ENCODE results near the gene FAM13B.
A peak's percentile ranks its signal among the peaks of the same experiment; 100 is the strongest.
"Not testable (repeated sequence)": the region's sequence is repeated elsewhere in the genome, so short reads cannot be mapped to it uniquely, and the experiment has no call there.

Gene FAM13B

GRCh38 chr5:138011991-138012390 is 20.9 kb downstream of the FAM13B start:
- Histone ChIP-seq H3K9me3 (ENCODE audit: low read depth, low read length) (no peaks in the 10 kb centered on the region), H3K4me3 (no peak overlapping the region), H3K9ac (ENCODE audit: insufficient read length) (no peak overlapping the region), H3K27ac (no peak overlapping the region), H3K36me3 (ENCODE audit: insufficient read depth, low read length) (peaks cover 44% of the 10 kb centered on the region)
- TF ChIP-seq EZH2 (IDR thresholded peaks at IDR 0.05), result no peak
- no peak for TF ChIP-seq FOXP2 (optimal IDR thresholded peaks at IDR 0.05; ENCODE audit: control extremely low read depth, extremely low read length, insufficient read depth)
- TF ChIP-seq POLR2AphosphoS5 (IDR thresholded peaks at IDR 0.05; ENCODE audit: borderline replicate concordance, low read depth, low read length), result no peak
- no peak for DNase-seq (ENCODE audit: low read depth, low spot score)

GRCh38 chr5:138000102-138000723 is 32.7 kb downstream of the FAM13B start:
- Histone ChIP-seq H3K4me3 (no peak overlapping the region), H3K9me3 (ENCODE audit: low read depth, low read length) (no peaks in the 10 kb centered on the region), H3K36me3 (ENCODE audit: insufficient read depth, low read length) (peaks cover 19% of the 10 kb centered on the region), H3K9ac (ENCODE audit: insufficient read length) (no peak overlapping the region), H3K27ac (no peak overlapping the region)
- no peak for DNase-seq (ENCODE audit: low read depth, low spot score)
- TF ChIP-seq FOXP2 (optimal IDR thresholded peaks at IDR 0.05; ENCODE audit: control extremely low read depth, extremely low read length, insufficient read depth) (no peak), EZH2 (IDR thresholded peaks at IDR 0.05) (no peak), POLR2AphosphoS5 (IDR thresholded peaks at IDR 0.05; ENCODE audit: borderline replicate concordance, low read depth, low read length) (no peak)

- Histone ChIP-seq H3K27ac (no peak overlapping the region), H3K9ac (ENCODE audit: insufficient read length) (no peak overlapping the region), H3K4me3 (no peak overlapping the region), H3K36me3 (ENCODE audit: insufficient read depth, low read length) (peaks cover 19% of the 10 kb centered on the region), H3K9me3 (ENCODE audit: low read depth, low read length) (no peaks in the 10 kb centered on the region)
- no peak for TF ChIP-seq EZH2 (IDR thresholded peaks at IDR 0.05)
- TF ChIP-seq POLR2AphosphoS5 (IDR thresholded peaks at IDR 0.05; ENCODE audit: borderline replicate concordance, low read depth, low read length), result no peak
- TF ChIP-seq FOXP2 (optimal IDR thresholded peaks at IDR 0.05; ENCODE audit: control extremely low read depth, extremely low read length, insufficient read depth), result no peak
- DNase-seq (ENCODE audit: low read depth, low spot score), result no peak
Measured at GRCh38 chr5:137997726-137998213, 35.1 kb downstream of the FAM13B start.

- DNase-seq (ENCODE audit: low read depth, low spot score), result no peak
- Histone ChIP-seq H3K27ac (peak overlapping the region; percentile 88), H3K36me3 (ENCODE audit: insufficient read depth, low read length) (peaks cover 19% of the 10 kb centered on the region), H3K4me3 (peak overlapping the region; percentile 33), H3K9me3 (ENCODE audit: low read depth, low read length) (no peaks in the 10 kb centered on the region), H3K9ac (ENCODE audit: insufficient read length) (no peak overlapping the region)
- TF ChIP-seq POLR2AphosphoS5 (IDR thresholded peaks at IDR 0.05; ENCODE audit: borderline replicate concordance, low read depth, low read length) (no peak), EZH2 (IDR thresholded peaks at IDR 0.05) (no peak), FOXP2 (optimal IDR thresholded peaks at IDR 0.05; ENCODE audit: control extremely low read depth, extremely low read length, insufficient read depth) (no peak)
Measured at GRCh38 chr5:137995749-137996128, 37.1 kb downstream of the FAM13B start.

GRCh38 chr5:137995077-137995748 is 37.7 kb downstream of the FAM13B start:
- H3K9me3 ChIP-seq (ENCODE audit: low read depth, low read length), result no peaks in the 10 kb centered on the region
- H3K27ac ChIP-seq, result peak overlapping the region; percentile 88
- TF ChIP-seq POLR2AphosphoS5 (IDR thresholded peaks at IDR 0.05; ENCODE audit: borderline replicate concordance, low read depth, low read length) (no peak), FOXP2 (optimal IDR thresholded peaks at IDR 0.05; ENCODE audit: control extremely low read depth, extremely low read length, insufficient read depth) (no peak), EZH2 (IDR thresholded peaks at IDR 0.05) (no peak)
- H3K9ac ChIP-seq (ENCODE audit: insufficient read length), result no peak overlapping the region
- peak overlapping the region; percentile 33 for H3K4me3 ChIP-seq
- H3K36me3 ChIP-seq (ENCODE audit: insufficient read depth, low read length), result peaks cover 19% of the 10 kb centered on the region
- peak; percentile 62 for DNase-seq (ENCODE audit: low read depth, low spot score)

GRCh38 chr5:137994556-137994955 is 38.3 kb downstream of the FAM13B start:
- H3K9ac ChIP-seq (ENCODE audit: insufficient read length), result no peak overlapping the region
- no peak for DNase-seq (ENCODE audit: low read depth, low spot score)
- peak overlapping the region; percentile 88; the same call in 1 of the 2 replicates for H3K27ac ChIP-seq
- TF ChIP-seq FOXP2 (optimal IDR thresholded peaks at IDR 0.05; ENCODE audit: control extremely low read depth, extremely low read length, insufficient read depth) (no peak), EZH2 (IDR thresholded peaks at IDR 0.05) (no peak), POLR2AphosphoS5 (IDR thresholded peaks at IDR 0.05; ENCODE audit: borderline replicate concordance, low read depth, low read length) (no peak)
- no peaks in the 10 kb centered on the region for H3K9me3 ChIP-seq (ENCODE audit: low read depth, low read length)
- H3K36me3 ChIP-seq (ENCODE audit: insufficient read depth, low read length), result peaks cover 16% of the 10 kb centered on the region
- no peak overlapping the region for H3K4me3 ChIP-seq

GRCh38 chr5:137989419-137989818 is 43.5 kb downstream of the FAM13B start:
- DNase-seq (ENCODE audit: low read depth, low spot score), result no peak
- Histone ChIP-seq H3K27ac (no peak overlapping the region), H3K4me3 (no peak overlapping the region), H3K9me3 (ENCODE audit: low read depth, low read length) (no peaks in the 10 kb centered on the region), H3K36me3 (ENCODE audit: insufficient read depth, low read length) (0 out of 2 replicates have a peak, but pooled peaks cover 5% of the 10 kb centered on the region), H3K9ac (ENCODE audit: insufficient read length) (no peak overlapping the region)
- no peak for TF ChIP-seq FOXP2 (optimal IDR thresholded peaks at IDR 0.05; ENCODE audit: control extremely low read depth, extremely low read length, insufficient read depth)
- TF ChIP-seq POLR2AphosphoS5 (IDR thresholded peaks at IDR 0.05; ENCODE audit: borderline replicate concordance, low read depth, low read length), result no peak
- no peak for TF ChIP-seq EZH2 (IDR thresholded peaks at IDR 0.05)

- Histone ChIP-seq H3K9me3 (ENCODE audit: low read depth, low read length) (no peaks in the 10 kb centered on the region), H3K27ac (no peak overlapping the region), H3K9ac (ENCODE audit: insufficient read length) (no peak overlapping the region), H3K36me3 (ENCODE audit: insufficient read depth, low read length) (peaks cover 13% of the 10 kb centered on the region), H3K4me3 (no peak overlapping the region)
- TF ChIP-seq POLR2AphosphoS5 (IDR thresholded peaks at IDR 0.05; ENCODE audit: borderline replicate concordance, low read depth, low read length), result no peak
- no peak for TF ChIP-seq FOXP2 (optimal IDR thresholded peaks at IDR 0.05; ENCODE audit: control extremely low read depth, extremely low read length, insufficient read depth)
- no peak for TF ChIP-seq EZH2 (IDR thresholded peaks at IDR 0.05)
- DNase-seq (ENCODE audit: low read depth, low spot score), result no peak
Measured at GRCh38 chr5:137975208-137975607, 57.7 kb downstream of the FAM13B start.

GRCh38 chr5:137970384-137970783 is 62.5 kb downstream of the FAM13B start:
- H3K27ac ChIP-seq; H3K9ac ChIP-seq (ENCODE audit: insufficient read length); H3K36me3 ChIP-seq (ENCODE audit: insufficient read depth, low read length); H3K4me3 ChIP-seq; H3K9me3 ChIP-seq (ENCODE audit: low read depth, low read length); DNase-seq (ENCODE audit: low read depth, low spot score): not testable (repeated sequence)
